Globus pallidus (tissue), 1 donor: ENCODE measurements around the gene S100A11.

Source experiments
- DNase-seq: peaks from one replicate; pipeline ENCODE4 v3.0.0-alpha.2; 2015; ENCODE audit warnings: low spot score

S100A11 gene

GRCh38 chr1:152001631-152002584 is 34.9 kb downstream of the S100A11 start:
- peak; percentile 62 for DNase-seq

GRCh38 chr1:152000964-152001630 is 35.7 kb downstream of the S100A11 start:
- DNase-seq, result no peak

- no peak for DNase-seq
These were observed 38.0 kb downstream of the S100A11 start for GRCh38 chr1:151998611-151999362.

- no peak for DNase-seq
These were observed 39.6 kb downstream of the S100A11 start for GRCh38 chr1:151997284-151997570.

DNA sequence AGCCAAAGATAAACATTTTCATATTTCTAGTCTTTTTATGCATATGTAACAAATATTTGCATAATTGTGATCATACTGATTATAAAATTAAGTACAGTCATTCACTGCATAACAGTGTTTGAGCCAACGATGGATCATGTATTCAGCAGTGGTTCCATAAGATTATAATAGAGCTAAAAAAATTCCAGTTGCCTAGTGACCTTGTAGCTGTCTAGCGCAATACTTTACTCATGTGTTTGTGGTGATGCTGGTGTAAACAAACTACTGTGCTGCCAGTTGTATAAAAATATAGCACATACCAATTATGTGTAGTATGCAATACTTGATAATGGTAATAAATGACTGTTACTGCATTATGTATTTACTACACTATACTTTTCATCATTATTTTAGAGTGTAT is 41.0 kb downstream of the S100A11 start:
- no peak for DNase-seq

DNA sequence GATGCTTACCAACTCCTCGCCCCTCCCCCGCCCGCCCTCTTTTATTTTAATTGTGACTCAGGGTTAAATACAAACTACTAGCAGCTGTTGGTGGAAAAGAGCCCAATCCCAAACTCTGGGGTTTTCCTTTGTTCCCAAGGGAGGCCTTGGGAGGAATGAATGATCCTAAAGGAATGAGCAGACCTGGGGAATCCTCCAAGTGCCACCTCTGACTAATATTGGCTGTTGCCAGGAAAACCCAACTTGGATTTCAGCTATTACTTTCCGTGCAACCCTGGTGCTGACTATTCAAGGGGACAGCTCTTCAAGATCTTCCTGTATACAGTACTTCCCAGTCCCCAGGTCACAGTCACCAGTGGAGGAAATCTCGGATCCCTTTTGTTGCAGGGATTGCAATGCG is 41.8 kb downstream of the S100A11 start:
- DNase-seq, result no peak

- no peak for DNase-seq
These were observed 42.9 kb downstream of the S100A11 start, which contains the start of gene S100A10 for GRCh38 chr1:151993734-151994496. Gene S100A10, minus strand, starts transcription at chr1:151993859. Its CDS starts 7,629 bp downstream, at chr1:151986230.

- DNase-seq, result no peak
These were observed 43.6 kb downstream of the S100A11 start for GRCh38 chr1:151993084-151993733.

DNA sequence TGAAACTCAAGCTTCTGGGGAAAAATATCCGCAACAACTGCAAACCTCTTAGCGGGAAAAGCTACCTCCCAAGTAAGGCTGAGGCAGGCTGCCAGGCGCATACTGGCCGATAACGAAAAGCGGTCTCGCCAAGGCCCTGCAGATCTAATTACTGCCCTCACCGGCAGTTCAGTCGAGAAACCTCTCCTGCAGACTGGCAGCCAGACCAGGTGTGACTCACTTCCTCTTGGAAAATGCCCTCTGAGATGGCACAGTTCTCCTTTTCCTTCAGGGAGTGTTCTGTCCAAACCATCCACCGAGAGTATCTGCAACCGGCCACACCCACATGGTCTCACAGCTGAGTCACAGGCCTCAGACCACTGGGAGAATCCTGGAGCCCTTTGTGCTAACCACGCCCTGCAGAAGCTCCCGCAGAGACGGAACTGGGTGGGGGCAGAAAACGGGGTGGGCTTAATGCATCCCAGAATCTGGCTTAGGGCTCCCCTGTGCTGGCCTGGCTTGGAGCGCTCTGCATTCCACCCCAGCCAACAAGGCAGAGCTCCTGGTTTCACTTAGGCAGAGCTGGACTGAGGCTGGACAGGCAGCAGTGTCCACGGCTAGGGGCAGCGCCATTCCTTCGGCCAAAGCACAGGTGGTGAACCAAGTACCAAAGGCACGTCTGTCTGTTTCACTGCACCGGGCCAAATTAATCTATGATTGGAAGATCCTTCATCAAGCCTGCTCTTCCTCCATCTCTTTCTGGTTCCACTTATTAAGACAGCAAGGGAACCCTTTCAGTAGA is 44.3 kb downstream of the S100A11 start:
- no peak for DNase-seq

- DNase-seq, result no peak
These were observed 45.0 kb downstream of the S100A11 start for GRCh38 chr1:151991663-151992302.

GRCh38 chr1:151990856-151991198 is 46.0 kb downstream of the S100A11 start:
- no peak for DNase-seq

- DNase-seq, result no peak
These were observed 46.5 kb downstream of the S100A11 start for GRCh38 chr1:151990058-151990855.

DNA sequence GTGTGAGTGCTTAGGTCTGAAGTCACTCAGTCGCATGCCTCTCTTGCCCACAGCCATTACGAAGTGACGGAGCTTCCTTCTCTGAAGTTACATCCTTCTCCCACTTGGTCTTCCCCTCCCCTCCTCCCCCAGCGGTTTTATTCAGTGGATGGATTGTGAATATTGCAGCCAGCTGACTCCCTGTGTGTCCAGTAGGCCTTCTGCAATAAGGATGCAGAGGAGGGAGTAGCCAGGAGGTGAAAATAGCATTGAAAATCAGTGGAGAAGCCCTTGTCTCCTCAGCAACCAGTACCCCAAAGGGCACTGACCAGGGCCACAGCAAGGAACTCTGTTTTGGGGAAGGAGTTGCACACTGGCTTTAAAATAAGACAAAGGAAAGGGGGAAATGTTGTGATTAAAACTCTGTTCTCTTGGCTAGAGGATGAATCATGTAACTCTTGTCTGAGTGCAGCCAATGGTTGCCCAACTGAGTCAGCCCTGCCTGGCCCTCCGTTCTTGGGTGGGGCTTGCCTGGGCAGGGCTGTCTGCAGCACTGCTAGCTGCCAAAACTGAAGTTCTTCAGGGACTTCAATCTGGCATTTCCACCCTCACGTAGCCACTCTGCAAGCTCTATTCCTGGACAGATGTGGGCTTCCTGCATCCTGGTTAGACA is 47.5 kb downstream of the S100A11 start:
- DNase-seq, result no peak

DNA sequence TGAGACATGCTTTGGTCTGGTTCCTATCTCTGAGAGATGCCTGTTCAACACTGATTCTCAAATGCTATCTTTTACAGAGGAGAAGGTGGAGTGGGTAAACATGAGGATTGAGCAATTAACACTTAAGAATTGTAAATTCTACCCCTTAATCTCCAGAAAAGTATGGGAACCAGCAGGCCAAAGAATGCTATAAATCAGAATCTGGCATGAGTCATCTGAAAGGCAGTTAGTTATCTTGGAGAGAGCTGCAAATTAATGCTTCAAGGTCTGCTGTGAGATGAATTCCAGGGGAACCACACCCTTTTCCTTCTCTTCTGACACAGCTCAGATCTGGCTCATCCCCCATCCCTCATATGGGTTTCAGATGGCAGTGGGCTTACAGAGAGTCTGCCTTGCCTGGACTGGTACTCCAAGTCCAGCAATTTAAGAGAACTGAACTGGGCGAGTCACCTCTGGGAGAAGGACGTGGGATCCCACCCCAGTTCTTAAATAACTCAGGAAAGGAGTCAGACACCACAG is 48.3 kb downstream of the S100A11 start:
- DNase-seq, result no peak

- no peak for DNase-seq
These were observed 50.2 kb downstream of the S100A11 start for GRCh38 chr1:151986501-151987190.

DNA sequence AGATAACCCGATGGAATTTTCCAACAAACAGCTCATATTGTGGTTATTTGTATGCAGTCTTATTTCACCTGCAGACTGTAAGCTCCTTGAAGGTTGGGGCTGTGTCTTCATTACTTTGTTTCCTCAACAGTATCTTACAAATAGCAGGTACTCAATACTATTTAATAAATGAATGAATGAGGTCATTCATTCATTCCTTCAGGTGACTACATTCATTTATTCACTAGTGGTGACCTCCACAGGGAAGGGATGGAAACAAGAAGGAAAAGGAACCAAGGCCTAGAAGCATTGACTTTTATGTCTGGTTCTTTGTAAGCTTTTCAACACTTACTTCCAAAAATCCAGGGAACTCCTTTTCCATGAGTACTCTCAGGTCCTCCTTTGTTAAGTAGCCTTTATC is 51.0 kb downstream of the S100A11 start:
- no peak for DNase-seq

DNA sequence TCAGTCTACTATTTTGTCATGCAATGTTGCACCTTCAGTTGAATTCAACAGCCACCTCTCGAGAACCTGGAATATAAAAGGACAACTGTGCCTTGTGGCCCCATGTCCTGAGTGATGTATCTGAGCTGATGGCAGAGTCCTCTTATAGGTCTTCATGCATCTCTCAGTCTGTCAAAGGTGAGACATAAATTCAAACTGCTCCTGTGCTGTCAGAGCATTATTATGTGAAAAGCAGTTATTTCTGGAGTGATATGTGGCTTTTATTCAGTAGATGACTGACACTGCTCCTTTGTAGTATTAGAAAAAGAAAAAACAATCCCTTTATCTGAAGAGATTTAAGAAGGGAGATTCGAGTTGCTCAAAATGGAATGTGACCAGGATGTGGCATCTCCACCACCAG is 51.5 kb downstream of the S100A11 start:
- DNase-seq, result no peak
